Spleen (tissue), 7 donors: Measurements from ENCODE around the gene GGCX.

Source experiments
- CTCF ChIP-seq, 11 experiments: fragments of 200-600 bp in 7 of 11; fragments of 450-650 bp in 4 of 11; sonication (generic) in 4 of 11; IDR thresholded peaks in 8 of 11; conservative IDR thresholded peaks in 3 of 11; 1 replicate in 7 of 11; 2 replicates in 4 of 11; pipeline versions ENCODE4 v1.4.0 to v1.8.0; 2016 to 2021; ENCODE audit warnings: antibody characterized with exemption in 11 of 11, inconsistent platforms in 4 of 11, mild to moderate bottlenecking in 1 of 11
- POLR2A ChIP-seq, 3 donors: fragments of 450-650 bp; IDR thresholded peaks; one replicate each; pipeline ENCODE4 v1.5.1; 2017; ENCODE audit warnings: antibody characterized with exemption in 3 of 3, mild to moderate bottlenecking in 1 of 3
- POLR2AphosphoS5 ChIP-seq, 3 donors: sonication (generic); formaldehyde crosslinking; IDR thresholded peaks; one replicate each; pipeline ENCODE4 v1.5.1; 2017; ENCODE audit warnings: antibody characterized with exemption in 3 of 3
- donor health status: DM: no; HTN: no; CAD: no; lungs with moderate emphysema.
- donor health status: DM: no; HTN: no; CAD: no.
- donor health status: DM: no; HTN: no; CAD: no.

- TF ChIP-seq CTCF (IDR thresholded peaks at IDR 0.05 in 8 of 11, conservative IDR thresholded peaks at IDR 0.05 in 3 of 11) (peak in 1 of 11 experiments; percentile 26), POLR2A (IDR thresholded peaks at IDR 0.05) (peak; percentile 9 to 74 (median 61)), POLR2AphosphoS5 (IDR thresholded peaks at IDR 0.05) (peak; percentile 96 to 98 (median 97))
Measured at GRCh38 chr2:85595301-85596025, 34.2 kb upstream of the GGCX start, which contains the start of gene RNF181.
